Measurements from ENCODE around the gene P2RY6.

P2RY6 gene

DNA sequence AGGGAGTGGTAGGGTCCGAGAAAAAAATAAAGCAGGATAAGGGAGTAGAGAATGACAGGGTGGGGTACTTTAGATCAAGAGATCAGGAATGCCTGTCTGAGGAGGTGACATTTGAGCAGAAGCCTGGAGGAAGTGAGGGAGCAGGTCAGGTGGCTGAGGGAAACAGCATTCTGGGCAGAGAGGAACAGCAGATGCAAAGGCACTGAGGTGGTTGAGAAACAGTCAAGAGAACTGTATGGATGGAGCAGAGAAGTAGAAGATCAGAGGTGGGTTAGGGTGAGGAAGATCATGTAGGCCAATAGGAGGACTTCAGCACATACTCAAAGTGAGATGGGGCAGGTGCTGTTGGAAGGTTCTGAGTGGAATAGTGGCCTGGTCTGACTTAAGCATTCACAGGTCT lies 44.3 kb downstream of the P2RY6 start:
- DNase-seq (ENCODE audit: low read depth): no peak
- TF ChIP-seq, protein P1, sequence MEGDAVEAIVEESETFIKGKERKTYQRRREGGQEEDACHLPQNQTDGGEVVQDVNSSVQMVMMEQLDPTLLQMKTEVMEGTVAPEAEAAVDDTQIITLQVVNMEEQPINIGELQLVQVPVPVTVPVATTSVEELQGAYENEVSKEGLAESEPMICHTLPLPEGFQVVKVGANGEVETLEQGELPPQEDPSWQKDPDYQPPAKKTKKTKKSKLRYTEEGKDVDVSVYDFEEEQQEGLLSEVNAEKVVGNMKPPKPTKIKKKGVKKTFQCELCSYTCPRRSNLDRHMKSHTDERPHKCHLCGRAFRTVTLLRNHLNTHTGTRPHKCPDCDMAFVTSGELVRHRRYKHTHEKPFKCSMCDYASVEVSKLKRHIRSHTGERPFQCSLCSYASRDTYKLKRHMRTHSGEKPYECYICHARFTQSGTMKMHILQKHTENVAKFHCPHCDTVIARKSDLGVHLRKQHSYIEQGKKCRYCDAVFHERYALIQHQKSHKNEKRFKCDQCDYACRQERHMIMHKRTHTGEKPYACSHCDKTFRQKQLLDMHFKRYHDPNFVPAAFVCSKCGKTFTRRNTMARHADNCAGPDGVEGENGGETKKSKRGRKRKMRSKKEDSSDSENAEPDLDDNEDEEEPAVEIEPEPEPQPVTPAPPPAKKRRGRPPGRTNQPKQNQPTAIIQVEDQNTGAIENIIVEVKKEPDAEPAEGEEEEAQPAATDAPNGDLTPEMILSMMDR (IDR thresholded peaks at IDR 0.05; ENCODE audit: control insufficient read depth, extremely low read depth, insufficient read depth): no peak
- H3K4me3 ChIP-seq (ENCODE audit: low read depth, low read length): no peak overlapping the region

GRCh38 chr11:73317373-73317772 lies 45.2 kb downstream of the P2RY6 start:
- TF ChIP-seq, protein P1 (IDR thresholded peaks at IDR 0.05; ENCODE audit: control insufficient read depth, extremely low read depth, insufficient read depth): no peak
- H3K4me3 ChIP-seq (ENCODE audit: low read depth, low read length): no peak overlapping the region
- no peak for DNase-seq (ENCODE audit: low read depth)

DNA sequence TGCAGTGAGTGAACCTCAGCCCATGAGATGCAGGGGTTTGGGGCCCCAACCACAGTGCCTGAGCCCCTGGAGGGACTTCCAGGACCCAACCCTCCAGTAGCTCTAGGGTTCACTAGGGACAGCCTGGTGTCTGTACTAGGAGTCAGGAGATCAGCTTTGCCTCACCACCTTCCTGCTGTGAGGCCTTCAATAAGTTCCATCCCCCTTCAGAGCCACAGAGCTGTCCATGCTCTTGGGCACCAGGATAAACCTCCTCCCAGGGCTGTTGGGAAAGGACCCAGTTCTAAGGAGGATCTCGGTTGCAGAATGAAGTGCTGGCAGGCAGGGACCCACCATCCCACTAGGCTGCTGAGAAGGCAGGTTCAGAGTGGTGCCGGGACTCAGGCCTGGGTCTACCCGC lies 45.7 kb downstream of the P2RY6 start:
- TF ChIP-seq, protein P1 (IDR thresholded peaks at IDR 0.05; ENCODE audit: control insufficient read depth, extremely low read depth, insufficient read depth): no peak
- no peak overlapping the region for H3K4me3 ChIP-seq (ENCODE audit: low read depth, low read length)
- DNase-seq (ENCODE audit: low read depth): no peak

GRCh38 chr11:73318501-73319011 lies 46.4 kb downstream of the P2RY6 start:
- no peak overlapping the region for H3K4me3 ChIP-seq (ENCODE audit: low read depth, low read length)
- DNase-seq (ENCODE audit: low read depth): no peak
- TF ChIP-seq, protein P1 (IDR thresholded peaks at IDR 0.05; ENCODE audit: control insufficient read depth, extremely low read depth, insufficient read depth): no peak

DNA sequence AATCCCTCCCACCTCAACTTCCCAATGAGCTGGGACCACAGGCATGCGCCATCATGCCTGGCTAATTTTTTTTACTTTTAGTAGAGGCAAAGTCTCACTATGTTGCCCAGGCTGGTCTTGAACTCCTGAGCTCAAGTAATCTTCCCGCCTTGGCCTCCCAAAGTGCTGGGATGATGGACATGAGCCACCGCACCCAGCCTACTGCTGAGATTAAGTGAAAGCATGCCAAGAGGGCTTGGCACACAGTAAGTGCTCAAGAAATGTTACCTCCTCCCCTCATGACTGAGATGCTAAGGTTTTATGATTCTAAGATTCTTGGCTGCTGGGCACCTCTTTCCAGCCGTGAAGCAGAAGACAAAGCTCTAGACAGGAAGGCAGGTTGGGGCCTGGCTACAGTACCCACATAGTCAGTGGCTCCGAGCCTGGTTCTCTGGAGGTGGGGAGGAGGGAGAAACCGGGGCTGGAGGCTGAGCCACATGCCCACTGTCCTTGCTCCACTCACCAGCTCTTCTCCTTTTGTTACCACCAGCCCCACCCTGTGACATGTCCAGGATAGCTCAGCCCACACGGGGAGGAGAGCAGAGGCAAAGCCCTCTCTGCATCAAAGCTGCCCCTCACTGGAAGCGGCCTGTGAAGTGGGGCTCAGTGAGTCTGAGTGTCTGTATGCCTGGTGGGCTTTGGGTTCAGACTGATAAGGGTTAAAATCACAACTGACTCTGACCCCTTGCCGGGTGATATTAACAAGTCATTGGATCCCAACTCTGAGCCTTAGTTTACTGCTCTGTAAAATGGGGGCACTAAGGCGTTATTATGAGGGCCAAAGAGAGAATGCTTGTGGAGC lies 48.8 kb downstream of the P2RY6 start:
- TF ChIP-seq, protein P1 (IDR thresholded peaks at IDR 0.05; ENCODE audit: control insufficient read depth, extremely low read depth, insufficient read depth): no peak
- DNase-seq (ENCODE audit: low read depth): no peak
- H3K4me3 ChIP-seq (ENCODE audit: low read depth, low read length): no peak overlapping the region

GRCh38 chr11:73321604-73322381 lies 49.7 kb downstream of the P2RY6 start:
- TF ChIP-seq, protein P1 (IDR thresholded peaks at IDR 0.05; ENCODE audit: control insufficient read depth, extremely low read depth, insufficient read depth): no peak
- DNase-seq (ENCODE audit: low read depth): no peak

More at GRCh38 chr11:73321604-73322381, 49.7 kb downstream of the P2RY6 start:
- H3K4me3 ChIP-seq (ENCODE audit: low read depth, low read length): no peak overlapping the region
